Measurements from ENCODE around the gene GSK3B. TPM values are rescaled to one million over a fixed set of nuclear protein-coding genes. Genes with fewer than 3 reads are reported as not detected.
A peak's percentile ranks its signal among the peaks of the same experiment; 100 is the strongest.

GSK3B gene
- polyA plus RNA-seq, 1 donor from 2014 or later, result 11.5 TPM

GRCh38 chr3:119939077-119939476, 155.2 kb downstream of the GSK3B start:
- no peak overlapping the region for H3K4me3 Mint-ChIP-seq

DNA sequence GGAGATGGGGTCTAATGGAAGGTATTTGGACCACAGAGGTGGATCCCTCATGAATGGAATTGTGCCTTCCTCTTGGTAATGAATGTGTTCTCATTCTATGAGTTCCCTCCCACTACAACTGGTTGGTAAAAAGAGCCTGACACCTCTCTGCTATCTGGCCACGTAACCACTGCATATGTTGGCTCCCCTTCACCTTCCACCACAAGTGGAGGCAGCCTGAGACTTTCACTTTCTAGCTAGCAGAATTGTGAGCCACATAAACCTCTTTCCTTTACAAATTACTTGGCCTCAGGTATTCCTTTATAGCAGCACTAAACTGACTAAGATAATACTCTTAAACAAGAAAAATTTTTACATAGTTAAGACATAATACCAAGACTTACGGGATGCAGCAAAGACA, 157.0 kb downstream of the GSK3B start:
- peak overlapping the region in 2 of 4 donors; percentile 25 to 76 for H3K4me3 Mint-ChIP-seq
- peaks cover 0 to 4% (median 3%) of the 10 kb centered on the region in 3 donors for H3K9me3 Mint-ChIP-seq
- no peaks in the 10 kb centered on the region for H3K27me3 Mint-ChIP-seq
- no peak overlapping the region for H3K27ac Mint-ChIP-seq
- peaks cover 19 to 36% (median 23%) of the 10 kb centered on the region in 3 donors for H3K4me1 Mint-ChIP-seq
- peaks cover 6% of the 10 kb centered on the region for H3K36me3 Mint-ChIP-seq

More at GRCh38 chr3:119939077-119939476, 155.2 kb downstream of the GSK3B start:
- Mint-ChIP-seq H3K4me1 (peaks cover 23 to 43% (median 24%) of the 10 kb centered on the region in 3 donors), H3K27me3 (no peaks in the 10 kb centered on the region), H3K36me3 (peaks cover 8% of the 10 kb centered on the region), H3K27ac (no peak overlapping the region), H3K9me3 (peaks cover 0 to 4% (median 3%) of the 10 kb centered on the region in 3 donors)

DNA sequence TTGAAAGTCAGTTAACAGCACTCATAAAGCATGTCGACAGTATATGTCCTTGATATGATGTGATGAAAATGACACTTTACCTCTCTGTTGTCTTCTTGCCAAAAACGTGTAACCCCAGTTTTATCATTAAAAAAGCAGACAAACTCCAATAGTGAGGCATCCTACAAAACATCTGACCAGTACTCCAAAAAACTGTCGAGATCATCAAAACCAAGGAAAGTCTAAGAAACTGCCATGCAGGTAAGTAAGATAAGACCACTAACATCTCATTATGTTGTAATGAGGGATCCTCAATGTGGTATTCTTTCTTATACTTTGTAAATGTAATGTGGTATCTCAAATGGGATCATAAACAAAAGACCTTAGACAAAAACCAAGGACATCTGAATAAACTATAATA, 160.0 kb downstream of the GSK3B start:
- H3K4me1 Mint-ChIP-seq, result peaks cover 19 to 31% (median 27%) of the 10 kb centered on the region in 3 donors
- no peak overlapping the region for H3K4me3 Mint-ChIP-seq
- no peak overlapping the region for H3K27ac Mint-ChIP-seq
- peaks cover 0 to 4% (median 3%) of the 10 kb centered on the region in 3 donors for H3K9me3 Mint-ChIP-seq
- H3K27me3 Mint-ChIP-seq, result no peaks in the 10 kb centered on the region
- H3K36me3 Mint-ChIP-seq, result peaks cover 6% of the 10 kb centered on the region

DNA sequence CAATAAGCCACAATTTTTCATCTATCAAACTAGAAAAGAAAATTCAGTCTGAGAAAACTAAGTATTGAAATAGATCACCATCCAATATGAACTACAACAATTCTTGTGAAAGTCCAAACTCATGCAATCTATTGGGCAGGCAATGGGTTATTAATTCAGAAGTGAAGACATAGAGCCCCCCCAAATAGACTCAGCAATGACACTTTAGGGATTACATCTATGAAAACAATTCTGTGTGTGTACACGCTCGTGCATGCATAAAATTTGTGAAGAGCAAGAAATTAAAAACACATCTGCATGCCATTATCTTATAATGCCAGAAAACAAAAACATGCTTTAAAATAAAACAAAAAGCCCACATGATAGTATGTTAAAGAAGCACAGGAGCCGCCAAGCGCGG, 161.0 kb downstream of the GSK3B start:
- Mint-ChIP-seq H3K36me3 (peaks cover 6% of the 10 kb centered on the region), H3K4me3 (no peak overlapping the region), H3K4me1 (peaks cover 17 to 28% (median 25%) of the 10 kb centered on the region in 3 donors), H3K27me3 (no peaks in the 10 kb centered on the region), H3K9me3 (peaks cover 0 to 4% (median 3%) of the 10 kb centered on the region in 3 donors), H3K27ac (peak overlapping the region in 1 of 3 donors; percentile 50)

DNA sequence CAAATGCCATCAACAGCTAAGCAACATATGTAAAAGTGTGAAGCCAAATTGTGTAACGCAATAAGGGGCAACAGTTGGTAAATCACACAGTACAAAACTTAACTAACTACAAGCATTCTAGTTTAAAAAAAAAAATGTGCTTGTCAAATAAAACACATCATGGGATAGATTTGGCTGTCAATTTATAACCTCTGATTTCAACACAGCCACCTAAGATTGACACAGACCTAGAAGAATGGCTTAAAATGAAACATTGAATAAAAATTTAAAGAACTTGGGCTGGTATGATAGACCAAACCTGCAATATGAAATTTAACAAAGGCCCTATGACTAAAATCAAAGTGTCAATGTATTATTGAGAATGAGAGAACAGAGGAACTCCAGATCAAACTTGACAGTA, 164.0 kb downstream of the GSK3B start:
- Mint-ChIP-seq H3K9me3 (no peaks in the 10 kb centered on the region), H3K27me3 (no peaks in the 10 kb centered on the region), H3K4me3 (no peak overlapping the region), H3K4me1 (peaks cover 3 to 9% (median 3%) of the 10 kb centered on the region in 3 donors), H3K36me3 (peaks cover 6% of the 10 kb centered on the region), H3K27ac (no peak overlapping the region)

DNA sequence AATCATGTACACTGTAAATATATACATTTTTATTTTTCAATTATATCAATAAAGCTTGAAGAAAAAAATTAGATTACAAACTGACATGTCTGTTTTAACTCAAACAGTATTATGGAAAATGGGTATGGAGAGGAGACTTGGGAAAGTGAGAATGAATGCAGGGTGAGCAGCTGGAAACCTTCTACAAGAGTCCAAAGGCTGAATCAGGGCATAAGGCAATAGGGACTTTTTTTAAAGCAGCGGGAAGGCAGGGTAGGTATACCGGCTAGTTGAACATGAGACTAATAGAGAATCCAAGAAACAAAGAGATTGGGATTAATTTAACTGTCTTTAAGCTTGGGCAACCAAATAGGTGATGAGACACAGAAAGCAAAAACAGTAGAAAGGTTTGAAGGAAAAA, 167.1 kb downstream of the GSK3B start:
- H3K27ac Mint-ChIP-seq, result no peak overlapping the region
- no peaks in the 10 kb centered on the region for H3K27me3 Mint-ChIP-seq
- H3K4me3 Mint-ChIP-seq, result no peak overlapping the region
- no peaks in the 10 kb centered on the region for H3K36me3 Mint-ChIP-seq
- H3K4me1 Mint-ChIP-seq, result peaks cover 0 to 14% (median 10%) of the 10 kb centered on the region in 3 donors
- H3K9me3 Mint-ChIP-seq, result no peaks in the 10 kb centered on the region

DNA sequence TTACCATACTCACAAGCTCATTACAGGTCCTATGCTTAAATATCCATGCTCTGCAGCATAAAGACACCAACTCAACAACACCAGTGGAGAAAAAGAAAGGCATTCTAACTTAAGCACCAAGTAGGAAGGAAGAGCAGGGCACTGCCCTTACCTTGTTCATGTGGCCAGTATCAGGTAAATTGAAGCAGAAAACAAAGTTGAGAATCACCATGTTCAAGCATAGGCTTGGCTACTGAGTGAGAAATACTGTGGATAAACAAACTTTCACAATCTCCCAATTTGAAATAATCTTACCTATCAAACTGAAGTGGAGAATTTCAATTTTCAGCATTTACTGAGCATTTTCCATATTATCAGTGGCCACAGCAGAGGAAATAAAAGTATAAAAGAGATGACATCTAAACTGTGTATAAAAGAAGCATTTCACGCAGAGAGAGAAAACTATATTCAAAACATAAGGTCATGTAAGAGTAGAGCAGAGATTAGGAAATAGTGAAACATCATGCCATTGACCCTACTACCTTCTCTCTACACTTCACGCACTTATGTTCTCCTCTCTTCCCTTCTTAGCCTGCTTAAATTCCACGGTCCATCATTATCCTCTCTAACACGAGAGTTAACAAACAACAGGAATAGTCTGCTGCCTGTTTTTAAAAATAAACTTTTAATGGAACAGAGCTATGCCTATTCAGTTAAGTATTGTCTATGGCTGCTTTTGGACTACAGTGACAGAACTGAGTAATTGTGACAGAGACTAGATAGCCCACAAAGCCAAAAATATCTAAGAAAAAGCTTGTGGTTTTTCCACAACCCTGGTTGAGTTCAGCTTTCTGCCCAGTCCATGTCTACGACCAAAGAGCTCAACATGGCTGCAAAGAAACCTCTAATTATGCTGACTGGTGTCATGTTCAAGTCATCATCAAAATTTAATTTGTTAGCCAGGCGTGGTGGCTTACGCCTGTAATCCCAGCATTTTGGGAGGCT, 169.8 kb downstream of the GSK3B start:
- H3K9me3 Mint-ChIP-seq, result no peaks in the 10 kb centered on the region
- no peak overlapping the region for H3K27ac Mint-ChIP-seq
- H3K36me3 Mint-ChIP-seq, result no peaks in the 10 kb centered on the region
- H3K27me3 Mint-ChIP-seq, result no peaks in the 10 kb centered on the region
- H3K4me1 Mint-ChIP-seq, result peaks cover 0 to 10% (median 10%) of the 10 kb centered on the region in 3 donors
- no peak overlapping the region for H3K4me3 Mint-ChIP-seq

- Mint-ChIP-seq H3K27me3 (no peaks in the 10 kb centered on the region), H3K9me3 (no peaks in the 10 kb centered on the region), H3K36me3 (peaks cover 9% of the 10 kb centered on the region), H3K4me1 (peaks cover 2 to 6% (median 6%) of the 10 kb centered on the region in 3 donors), H3K27ac (no peak overlapping the region), H3K4me3 (no peak overlapping the region)
These were observed 175.0 kb downstream of the GSK3B start for GRCh38 chr3:119918992-119919933.

GRCh38 chr3:119913021-119913420, 181.2 kb downstream of the GSK3B start:
- Mint-ChIP-seq H3K27me3 (no peaks in the 10 kb centered on the region), H3K4me1 (peaks cover 0 to 2% (median 0%) of the 10 kb centered on the region in 3 donors), H3K9me3 (no peaks in the 10 kb centered on the region), H3K27ac (no peak overlapping the region), H3K36me3 (peaks cover 14% of the 10 kb centered on the region), H3K4me3 (no peak overlapping the region)

GRCh38 chr3:119912220-119912619, 182.0 kb downstream of the GSK3B start:
- H3K4me1 Mint-ChIP-seq, result peaks cover 0 to 2% (median 0%) of the 10 kb centered on the region in 3 donors
- H3K36me3 Mint-ChIP-seq, result peaks cover 14% of the 10 kb centered on the region
- H3K4me3 Mint-ChIP-seq, result no peak overlapping the region
- H3K27ac Mint-ChIP-seq, result no peak overlapping the region
- H3K9me3 Mint-ChIP-seq, result no peaks in the 10 kb centered on the region
- no peaks in the 10 kb centered on the region for H3K27me3 Mint-ChIP-seq

GRCh38 chr3:119911748-119912147, 182.5 kb downstream of the GSK3B start:
- peaks cover 14% of the 10 kb centered on the region for H3K36me3 Mint-ChIP-seq

GRCh38 chr3:119902061-119902460, 192.2 kb downstream of the GSK3B start:
- Mint-ChIP-seq H3K4me1 (no peaks in the 10 kb centered on the region), H3K27me3 (no peaks in the 10 kb centered on the region), H3K4me3 (no peak overlapping the region), H3K9me3 (no peaks in the 10 kb centered on the region), H3K36me3 (peaks cover 11% of the 10 kb centered on the region), H3K27ac (no peak overlapping the region)

More at GRCh38 chr3:119911748-119912147, 182.5 kb downstream of the GSK3B start:
- Mint-ChIP-seq H3K4me1 (peaks cover 0 to 2% (median 0%) of the 10 kb centered on the region in 3 donors), H3K4me3 (no peak overlapping the region), H3K27me3 (no peaks in the 10 kb centered on the region), H3K27ac (no peak overlapping the region), H3K9me3 (no peaks in the 10 kb centered on the region)

GRCh38 chr3:119901148-119901547, 193.1 kb downstream of the GSK3B start:
- Mint-ChIP-seq H3K4me3 (no peak overlapping the region), H3K27ac (no peak overlapping the region), H3K27me3 (no peaks in the 10 kb centered on the region), H3K36me3 (peaks cover 11% of the 10 kb centered on the region), H3K4me1 (no peaks in the 10 kb centered on the region), H3K9me3 (no peaks in the 10 kb centered on the region)

DNA sequence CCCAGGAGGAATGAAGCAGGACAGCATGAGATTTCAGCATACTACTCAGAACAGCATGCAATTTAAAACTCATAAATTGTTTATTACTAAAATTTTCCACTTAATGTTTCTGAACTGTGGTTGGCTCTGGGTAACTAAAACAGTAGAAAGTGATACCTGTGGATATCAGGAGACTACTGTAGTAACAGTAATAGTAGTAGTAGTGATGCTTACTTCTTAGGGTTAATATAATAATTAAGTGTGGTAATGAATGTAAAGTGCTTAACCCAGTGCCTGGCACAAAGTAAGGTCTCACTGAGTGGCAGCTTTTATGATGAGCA, 195.1 kb downstream of the GSK3B start:
- Mint-ChIP-seq H3K36me3 (peaks cover 8% of the 10 kb centered on the region), H3K4me3 (no peak overlapping the region), H3K27ac (no peak overlapping the region), H3K27me3 (no peaks in the 10 kb centered on the region), H3K4me1 (no peaks in the 10 kb centered on the region), H3K9me3 (no peaks in the 10 kb centered on the region)

All from IgD-negative memory B cell (primary cell).